ENCODE measurements around the gene METTL25B.

METTL25B gene

GRCh38 chr1:156743367-156744302 is 15.4 kb downstream of the METTL25B start:
- DNase-seq, result no peak
- no peak for ATAC-seq (replicated peaks)
- no peaks in the 10 kb centered on the region for H3K27me3 Mint-ChIP-seq
- peaks cover 39% of the 10 kb centered on the region for H3K36me3 Mint-ChIP-seq (ENCODE audit: insufficient read depth)
- H3K4me1 Mint-ChIP-seq (ENCODE audit: low read depth in 2 of 2), result peaks cover 47 to 50% of the 10 kb centered on the region in 2 donors
- H3K9me3 Mint-ChIP-seq, result peaks cover 0 to 2% of the 10 kb centered on the region in 2 donors
- H3K27ac Mint-ChIP-seq, result peak overlapping the region; percentile 18 to 83
- H3K4me3 Mint-ChIP-seq, result no peak overlapping the region

DNA sequence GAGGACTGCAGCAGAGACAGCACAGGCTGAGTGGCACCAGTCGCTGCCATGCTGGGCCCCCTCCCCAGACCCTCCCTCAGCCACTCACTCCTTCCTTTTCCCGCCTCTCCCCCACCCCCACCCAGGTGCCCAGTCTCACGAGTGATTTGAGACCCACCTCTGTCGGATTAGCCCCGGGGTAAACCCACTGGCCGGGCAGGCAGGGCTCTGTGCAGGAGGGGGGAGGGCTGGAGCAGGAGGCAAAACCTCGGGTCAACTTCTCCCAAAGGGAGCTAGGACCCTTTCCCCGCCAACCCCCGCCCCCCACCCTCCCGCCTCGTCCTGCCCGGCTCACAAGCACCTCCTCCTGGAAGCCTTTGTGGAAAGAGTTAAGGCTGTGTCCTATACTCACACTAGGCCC is 16.1 kb downstream of the METTL25B start:
- Mint-ChIP-seq H3K27me3 (no peaks in the 10 kb centered on the region), H3K27ac (peak overlapping the region; percentile 18 to 83), H3K4me1 (ENCODE audit: low read depth in 2 of 2) (peaks cover 54 to 57% of the 10 kb centered on the region in 2 donors), H3K4me3 (no peak overlapping the region), H3K9me3 (peaks cover 0 to 2% of the 10 kb centered on the region in 2 donors), H3K36me3 (ENCODE audit: insufficient read depth) (peaks cover 46% of the 10 kb centered on the region)
- DNase-seq, result no peak
- ATAC-seq (replicated peaks), result no peak

GRCh38 chr1:156744786-156745419 is 16.6 kb downstream of the METTL25B start:
- no peak overlapping the region for H3K4me3 Mint-ChIP-seq
- peaks cover 0 to 2% of the 10 kb centered on the region in 2 donors for H3K9me3 Mint-ChIP-seq
- H3K27ac Mint-ChIP-seq, result peak overlapping the region; percentile 97 to 98
- DNase-seq (no peak), ATAC-seq (replicated peaks) (no peak)
- peaks cover 50% of the 10 kb centered on the region for H3K36me3 Mint-ChIP-seq (ENCODE audit: insufficient read depth)
- no peaks in the 10 kb centered on the region for H3K27me3 Mint-ChIP-seq
- peaks cover 59 to 63% of the 10 kb centered on the region in 2 donors for H3K4me1 Mint-ChIP-seq (ENCODE audit: low read depth in 2 of 2)

GRCh38 chr1:156745881-156746280 is 17.6 kb downstream of the METTL25B start:
- peaks cover 53% of the 10 kb centered on the region for H3K36me3 Mint-ChIP-seq (ENCODE audit: insufficient read depth)

GRCh38 chr1:156746406-156746727 is 18.1 kb downstream of the METTL25B start:
- peak in 2 of 3 experiments; percentile 18 to 35 for DNase-seq
- Mint-ChIP-seq H3K27ac (peak overlapping the region; percentile 97 to 98), H3K9me3 (peaks cover 0 to under 1% of the 10 kb centered on the region in 2 donors), H3K36me3 (ENCODE audit: insufficient read depth) (peaks cover 51% of the 10 kb centered on the region), H3K27me3 (no peaks in the 10 kb centered on the region), H3K4me1 (ENCODE audit: low read depth in 2 of 2) (peaks cover 54 to 59% of the 10 kb centered on the region in 2 donors), H3K4me3 (peak overlapping the region; percentile 83 to 91)
- no peak for ATAC-seq (replicated peaks)

More at GRCh38 chr1:156745881-156746280, 17.6 kb downstream of the METTL25B start:
- H3K27ac Mint-ChIP-seq, result peak overlapping the region; percentile 97 to 98
- DNase-seq (no peak), ATAC-seq (replicated peaks) (no peak)
- H3K27me3 Mint-ChIP-seq, result no peaks in the 10 kb centered on the region
- H3K4me1 Mint-ChIP-seq (ENCODE audit: low read depth in 2 of 2), result peaks cover 58 to 63% of the 10 kb centered on the region in 2 donors
- peaks cover 0 to 2% of the 10 kb centered on the region in 2 donors for H3K9me3 Mint-ChIP-seq
- peak overlapping the region; percentile 83 to 91 for H3K4me3 Mint-ChIP-seq

DNA sequence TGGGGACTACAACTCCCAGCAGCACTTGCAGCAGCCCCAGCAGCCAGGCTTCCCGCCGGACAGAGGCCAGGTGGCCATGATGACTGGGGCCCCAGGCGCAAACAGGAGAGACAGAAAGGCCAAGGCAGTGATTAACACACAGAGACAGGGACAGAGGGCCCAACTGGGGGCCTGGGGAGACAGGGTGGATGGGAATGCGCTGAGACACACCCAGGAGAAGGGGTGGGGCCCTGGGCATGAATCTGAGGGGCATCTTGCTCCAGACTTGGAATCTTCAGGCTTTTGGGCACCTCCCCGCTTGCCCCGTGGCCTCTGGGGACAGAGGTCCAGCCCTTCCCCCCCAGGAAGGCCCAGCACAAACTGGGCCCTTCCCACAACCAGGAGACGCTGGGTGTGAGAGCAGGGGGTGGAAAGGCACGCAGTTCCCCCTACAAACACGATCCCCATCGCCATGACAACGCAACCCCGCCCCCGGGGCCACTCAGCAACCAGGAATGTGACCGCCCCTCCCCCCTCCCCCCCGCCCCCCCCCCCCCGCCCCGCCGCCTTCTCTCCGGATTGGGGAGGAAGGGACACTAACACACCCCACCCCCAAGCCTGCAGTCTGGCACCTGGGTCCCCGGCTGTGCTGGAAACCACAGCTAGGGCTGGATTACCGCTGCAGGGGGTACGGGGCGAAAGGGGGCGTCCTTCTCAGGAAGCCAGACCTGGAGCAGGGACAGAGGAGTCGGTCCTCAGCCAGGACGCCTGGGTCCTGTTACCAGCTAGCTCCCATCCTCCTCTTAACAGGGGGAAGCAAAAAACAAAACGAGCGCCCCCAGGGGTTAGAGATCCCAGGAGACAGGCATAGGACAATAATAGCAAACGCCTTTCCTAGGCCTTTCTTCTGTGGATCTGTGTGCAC is 18.7 kb downstream of the METTL25B start:
- no peaks in the 10 kb centered on the region for H3K27me3 Mint-ChIP-seq
- H3K36me3 Mint-ChIP-seq (ENCODE audit: insufficient read depth), result peaks cover 54% of the 10 kb centered on the region

GRCh38 chr1:156747742-156748669 is 19.7 kb downstream of the METTL25B start:
- no peak for DNase-seq
- H3K4me1 Mint-ChIP-seq (ENCODE audit: low read depth in 2 of 2), result peaks cover 53 to 57% of the 10 kb centered on the region in 2 donors
- H3K9me3 Mint-ChIP-seq, result no peaks in the 10 kb centered on the region
- peaks cover 51% of the 10 kb centered on the region for H3K36me3 Mint-ChIP-seq (ENCODE audit: insufficient read depth)
- no peak for ATAC-seq (replicated peaks)
- no peaks in the 10 kb centered on the region for H3K27me3 Mint-ChIP-seq
- H3K4me3 Mint-ChIP-seq, result peak overlapping the region; percentile 83 to 91
- peak overlapping the region; percentile 97 to 98 for H3K27ac Mint-ChIP-seq

More for the DNA sequence above, 18.7 kb downstream of the METTL25B start:
- H3K4me1 Mint-ChIP-seq (ENCODE audit: low read depth in 2 of 2), result peaks cover 51 to 54% of the 10 kb centered on the region in 2 donors
- H3K27ac Mint-ChIP-seq, result peak overlapping the region; percentile 97 to 98
- peak overlapping the region; percentile 83 to 91 for H3K4me3 Mint-ChIP-seq
- ATAC-seq (replicated peaks) (peak; percentile 32), DNase-seq (peak; percentile 59 to 78 (median 69))
- H3K9me3 Mint-ChIP-seq, result no peaks in the 10 kb centered on the region

DNA sequence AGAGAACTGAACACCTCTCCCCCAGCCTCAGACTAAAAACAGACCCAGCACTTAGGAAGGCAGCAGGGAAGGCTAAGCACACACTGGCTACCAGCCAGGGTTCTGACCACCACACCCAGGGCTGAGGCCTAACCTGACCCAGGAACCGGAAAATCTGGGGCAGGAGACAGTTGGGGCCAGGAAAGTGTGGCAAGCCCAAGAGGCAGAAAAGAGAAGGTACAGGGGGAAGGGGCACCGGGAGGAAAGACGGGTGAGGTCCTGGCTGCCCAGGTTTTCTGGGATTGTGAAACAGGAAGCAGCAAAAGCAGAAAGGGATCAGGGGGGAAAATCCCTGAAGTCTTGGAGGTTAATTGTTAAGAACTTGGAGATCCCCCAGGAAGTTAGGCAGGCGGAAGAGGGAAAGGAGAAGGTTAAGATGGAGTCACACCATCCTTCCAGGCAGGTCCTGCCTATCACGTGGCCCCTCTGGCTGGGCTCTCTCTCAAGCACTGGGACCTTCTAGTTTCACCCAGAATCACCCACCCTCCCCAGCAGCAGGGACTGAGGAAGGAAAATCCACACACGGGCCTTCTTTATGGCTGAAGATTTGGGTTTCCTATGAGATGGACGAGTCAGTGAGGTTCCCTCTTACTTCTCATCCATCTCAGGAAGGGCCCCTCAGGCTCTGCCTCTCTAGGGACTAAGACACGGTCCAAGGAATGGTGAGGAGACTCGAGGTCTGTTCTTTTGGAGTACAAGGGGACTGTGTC is 20.6 kb downstream of the METTL25B start:
- Mint-ChIP-seq H3K27me3 (no peaks in the 10 kb centered on the region), H3K4me3 (peak overlapping the region; percentile 83 to 91), H3K27ac (peak overlapping the region; percentile 97 to 98), H3K36me3 (ENCODE audit: insufficient read depth) (peaks cover 46% of the 10 kb centered on the region), H3K4me1 (ENCODE audit: low read depth in 2 of 2) (peaks cover 55 to 57% of the 10 kb centered on the region in 2 donors), H3K9me3 (no peaks in the 10 kb centered on the region)
- ATAC-seq (replicated peaks), result no peak
- DNase-seq, result no peak

GRCh38 chr1:156749419-156750118 is 21.3 kb downstream of the METTL25B start:
- DNase-seq (no peak), ATAC-seq (replicated peaks) (no peak)
- peaks cover 41% of the 10 kb centered on the region for H3K36me3 Mint-ChIP-seq (ENCODE audit: insufficient read depth)
- H3K9me3 Mint-ChIP-seq, result no peaks in the 10 kb centered on the region
- H3K27ac Mint-ChIP-seq, result peak overlapping the region; percentile 97 to 98
- H3K4me1 Mint-ChIP-seq (ENCODE audit: low read depth in 2 of 2), result peaks cover 55 to 56% of the 10 kb centered on the region in 2 donors
- peak overlapping the region; percentile 83 to 91 for H3K4me3 Mint-ChIP-seq
- no peaks in the 10 kb centered on the region for H3K27me3 Mint-ChIP-seq

DNA sequence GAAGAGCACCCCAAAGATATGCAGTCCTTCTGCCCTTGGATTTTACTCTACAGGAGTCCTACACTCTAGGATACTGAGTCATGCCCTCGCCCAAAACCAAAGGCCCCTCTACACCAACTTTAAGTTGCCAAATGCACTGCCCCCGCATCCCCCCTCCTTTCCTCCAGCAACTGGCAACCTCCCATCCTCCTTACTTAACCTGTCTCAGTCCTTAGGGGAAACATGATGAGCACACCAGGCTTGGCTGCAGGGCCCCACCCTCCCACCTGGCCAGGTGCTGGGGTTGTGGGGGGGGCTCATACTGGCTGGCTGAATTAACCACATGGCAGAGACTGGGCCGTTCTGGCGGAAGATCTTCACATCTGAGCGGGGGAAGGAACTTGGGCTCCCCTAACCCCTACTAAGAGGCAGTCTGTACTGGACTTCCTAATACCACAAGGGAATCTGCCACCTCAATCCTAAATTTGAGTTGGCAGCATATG is 22.0 kb downstream of the METTL25B start:
- peaks cover 36% of the 10 kb centered on the region for H3K36me3 Mint-ChIP-seq (ENCODE audit: insufficient read depth)
- H3K27me3 Mint-ChIP-seq, result no peaks in the 10 kb centered on the region
- H3K4me3 Mint-ChIP-seq, result peak overlapping the region; percentile 83 to 91
- H3K4me1 Mint-ChIP-seq (ENCODE audit: low read depth in 2 of 2), result peaks cover 51 to 56% of the 10 kb centered on the region in 2 donors
- DNase-seq (peak in 1 of 3 experiments; percentile 16), ATAC-seq (replicated peaks) (no peak)
- H3K27ac Mint-ChIP-seq, result peak overlapping the region; percentile 97 to 98
- no peaks in the 10 kb centered on the region for H3K9me3 Mint-ChIP-seq
